HepG2 (cell line): ENCODE data around the gene TMEM255B. TPM values are rescaled to one million over a fixed set of nuclear protein-coding genes. Genes with fewer than 3 reads are reported as not detected.

Source experiments
- GZF1 ChIP-seq: sonication (generic); formaldehyde crosslinking; IDR thresholded peaks from 2 replicates; pipeline ENCODE4 v1.5.1; 2020; ENCODE audit warnings: mild to moderate bottlenecking, missing genetic modification reagents
- HNF4A ChIP-seq: sonication (generic); formaldehyde crosslinking; IDR thresholded peaks from 2 replicates; pipeline ENCODE4 v1.4.0; 2020; ENCODE audit warnings: missing genetic modification reagents
- NCOA1 ChIP-seq: sonication (generic); formaldehyde crosslinking; IDR thresholded peaks from 2 replicates; pipeline ENCODE4 v1.9.0; 2021; ENCODE audit warnings: missing genetic modification reagents
- NR0B2 ChIP-seq: sonication (generic); formaldehyde crosslinking; IDR thresholded peaks from 2 replicates; pipeline ENCODE4 v1.4.0; 2020; ENCODE audit warnings: mild to moderate bottlenecking, missing genetic modification reagents
- NR1H2 ChIP-seq: sonication (generic); formaldehyde crosslinking; IDR thresholded peaks from 2 replicates; pipeline ENCODE4 v1.8.1; 2022; ENCODE audit warnings: low read depth, missing genetic modification reagents, borderline replicate concordance
- PHB2 ChIP-seq: fragments of 450-650 bp; IDR thresholded peaks from 2 replicates; pipeline ENCODE4 v1.6.1; 2018; ENCODE audit not compliant: partially characterized antibody
- RCOR2 ChIP-seq: IDR thresholded peaks from 2 replicates; pipeline ENCODE4 v1.6.1; 2016; ENCODE audit warnings: missing biosample characterization, missing genetic modification reagents
- RFXAP ChIP-seq: sonication (generic); formaldehyde crosslinking; IDR thresholded peaks from 2 replicates; pipeline ENCODE4 v1.4.0; 2020; ENCODE audit warnings: missing genetic modification reagents, borderline replicate concordance
- SOX13 ChIP-seq, 3 experiments: fragments of 450-650 bp in 1 of 3; sonication (generic) in 1 of 3; formaldehyde crosslinking in 1 of 3; IDR thresholded peaks in 2 of 3; conservative IDR thresholded peaks in 1 of 3; 2 replicates each; pipeline versions ENCODE4 v1.5.0 to v1.6.1; 2016 to 2020; ENCODE audit warnings: antibody characterized with exemption in 1 of 3, mild to moderate bottlenecking in 1 of 3, missing compliant biosample characterization in 1 of 3, missing genetic modification reagents in 1 of 3, moderate library complexity in 1 of 3
- USF2 ChIP-seq, 2 experiments: sonication (generic) in 1 of 2; formaldehyde crosslinking in 1 of 2; IDR thresholded peaks; 2 replicates each; pipeline versions ENCODE4 v1.5.1 to v1.6.1; 2011 to 2020; ENCODE audit warnings: borderline replicate concordance in 1 of 2, low read depth in 1 of 2, low read length in 1 of 2, mild to moderate bottlenecking in 1 of 2, missing genetic modification reagents in 1 of 2, moderate library complexity in 1 of 2
- ZBTB2 ChIP-seq: sonication (generic); formaldehyde crosslinking; IDR thresholded peaks from 2 replicates; pipeline ENCODE4 v1.8.0; 2022; ENCODE audit warnings: low read depth, missing genetic modification reagents
- ZBTB39 ChIP-seq: sonication (generic); formaldehyde crosslinking; IDR thresholded peaks from 2 replicates; pipeline ENCODE4 v1.5.0; 2020; ENCODE audit warnings: missing genetic modification reagents
- ZBTB44 ChIP-seq: sonication (generic); formaldehyde crosslinking; IDR thresholded peaks from 2 replicates; pipeline ENCODE4 v1.4.0; 2020; ENCODE audit warnings: missing genetic modification reagents
- ZFP37 ChIP-seq: sonication (generic); formaldehyde crosslinking; IDR thresholded peaks from 2 replicates; pipeline ENCODE4 v1.4.0; 2020; ENCODE audit warnings: missing genetic modification reagents, borderline replicate concordance
- ZNF24 ChIP-seq: fragments of 450-650 bp; IDR thresholded peaks from 2 replicates; pipeline ENCODE4 v1.6.1; 2017; ENCODE audit warnings: antibody characterized with exemption, mild to moderate bottlenecking
- ZNF337 ChIP-seq: sonication (generic); formaldehyde crosslinking; IDR thresholded peaks from 2 replicates; pipeline ENCODE4 v1.5.1; 2020; ENCODE audit warnings: missing genetic modification reagents, low read depth, mild to moderate bottlenecking, borderline replicate concordance
- ZNF703 ChIP-seq: sonication (generic); formaldehyde crosslinking; IDR thresholded peaks from 2 replicates; pipeline ENCODE4 v1.5.1; 2020; ENCODE audit warnings: missing genetic modification reagents, mild to moderate bottlenecking, moderate library complexity, borderline replicate concordance
- ZNF784 ChIP-seq: sonication (generic); formaldehyde crosslinking; IDR thresholded peaks from 2 replicates; pipeline ENCODE4 v1.5.1; 2020; ENCODE audit warnings: missing genetic modification reagents, mild to moderate bottlenecking, borderline replicate concordance
- polyA plus RNA-seq, 8 experiments: library from polyadenylated mRNA; depleted of rRNA in 3 of 8; stranded (reverse) in 7 of 8; unstranded in 1 of 8; fragments of >200 nt; fragmentation: Illumina TruSeq in 4 of 8; extraction: Trizol in 4 of 8; gene quantifications; 2 replicates each; pipeline versions ENCODE4 v1.2.1 to v1.2.3, GENCODE V29; 2011 to 2016; ENCODE audit warnings: low read depth in 4 of 8, missing spikeins in 1 of 8, mixed read lengths in 1 of 8; ENCODE audit not compliant: insufficient read depth in 1 of 8
- total RNA-seq, 5 experiments: library from RNA; depleted of rRNA; stranded (reverse); fragments of >200 nt; fragmentation: Illumina TruSeq; extraction: Trizol; gene quantifications; 2 replicates each; pipeline ENCODE4 v1.2.3, GENCODE V29; 2016; ENCODE audit warnings: low read depth in 1 of 5

TMEM255B gene
- total and polyA plus RNA-seq, 2 of the 13 experiments (the other 11 are each of a cell fraction or from before 2014, with no cell fraction given): not detected

GRCh38 chr13:113742000-113742441 lies 17.0 kb upstream of the TMEM255B start (continued):
- peak; percentile 74 for TF ChIP-seq HNF4A
- TF ChIP-seq RFXAP (CRISPR knock-in tag): no peak
- peak; percentile 84 for TF ChIP-seq USF2 (IDR thresholded peaks at IDR 0.05; ENCODE audit: low read depth, low read length)
- TF ChIP-seq USF2 (CRISPR knock-in tag; IDR thresholded peaks at IDR 0.05; ENCODE audit: borderline replicate concordance): peak; percentile 92; the same call in 1 of the 2 replicates
- TF ChIP-seq SOX13 (IDR thresholded peaks at IDR 0.05): no peak
- TF ChIP-seq SOX13 (CRISPR knock-in tag; conservative IDR thresholded peaks at IDR 0.05 in 1 of 2, IDR thresholded peaks at IDR 0.05 in 1 of 2): peak in 1 of 2 experiments; percentile 50; a peak in 1 of 4 replicates
- TF ChIP-seq ZBTB2 (CRISPR knock-in tag): no peak
- no peak for TF ChIP-seq ZBTB39 (CRISPR knock-in tag)
- TF ChIP-seq ZNF703: no peak
- TF ChIP-seq ZNF337 (CRISPR knock-in tag): no peak
- TF ChIP-seq PHB2: no peak
- no peak for TF ChIP-seq ZBTB44
- no peak for TF ChIP-seq GZF1 (CRISPR knock-in tag)
- TF ChIP-seq NR1H2 (CRISPR knock-in tag): no peak
- no peak for TF ChIP-seq ZNF784 (CRISPR knock-in tag)
- no peak for TF ChIP-seq NR0B2
- TF ChIP-seq NCOA1: no peak
- TF ChIP-seq RCOR2: no peak
- no peak for TF ChIP-seq ZNF24
- TF ChIP-seq ZFP37: no peak
